ENCODE results near the gene PARVB. TPM values are rescaled to one million over a fixed set of nuclear protein-coding genes. Genes with fewer than 3 reads are reported as not detected.

Gene PARVB
- total and polyA plus RNA-seq, 10 of the 15 experiments (the other 5 are each of a cell fraction or from before 2014, with no cell fraction given), result 5.2 to 264 (median 76.0) TPM

GRCh38 chr22:44086271-44087088, 62.4 kb downstream of the PARVB start:
- ChIA-PET RAD21 (ENCODE audit: unreplicated experiment) (interaction anchor here (0.8 to 5.2 kb wide), 21 partner anchors 18 to 539 kb away, joined by 3 to 185 read pairs (median 5); partner anchors contain the start of genes PARVG and SAMM50), SMC1A (ENCODE audit: uncharacterized antibody, unreplicated experiment) (interaction anchor here (0.5 to 8.3 kb wide), 31 partner anchors 7 to 540 kb away, joined by 3 to 282 read pairs (median 4); partner anchors contain the start of genes PARVB and PARVG), POLR2A (interaction anchor here (1.0 to 2.4 kb wide), 4 partner anchors 49 to 93 kb away, joined by 3 to 10 read pairs (median 5); partner anchors contain the start of gene PARVB), CTCF (interaction anchor here (0.7 to 9.6 kb wide), 41 partner anchors 9 to 598 kb away, joined by 3 to 499 read pairs (median 4); partner anchors contain the start of gene PARVG)
- Histone ChIP-seq H2AFZ (ENCODE audit: control insufficient read depth, low read depth, low read length) (no peak overlapping the region), H3K27ac (ENCODE audit: control insufficient read depth, insufficient read depth) (no peak overlapping the region), H3K36me3 (ENCODE audit: control insufficient read depth in 2 of 2, insufficient read depth in 2 of 2, low read length in 1 of 2) (peaks cover 11 to 13% of the 10 kb centered on the region in 2 experiments), H3K4me2 (ENCODE audit: control insufficient read depth, insufficient read depth) (no peak overlapping the region), H3K4me3 (no peak overlapping the region), H4K20me1 (ENCODE audit: control insufficient read depth, insufficient read depth) (0 out of 2 replicates have a peak, but pooled peaks cover 4% of the 10 kb centered on the region), H3K79me2 (ENCODE audit: control insufficient read depth, insufficient read depth, low read length) (peaks cover 3% of the 10 kb centered on the region), H3K27me3 (replicated peaks in 1 of 2; ENCODE audit: control insufficient read depth in 2 of 2, insufficient read depth in 2 of 2, low read length in 1 of 2) (no peaks in the 10 kb centered on the region), H3K9ac (ENCODE audit: control insufficient read depth, insufficient read depth, low read length) (no peak overlapping the region), H3K9me3 (replicated peaks; ENCODE audit: control insufficient read depth, insufficient read depth, low read length) (no peaks in the 10 kb centered on the region; the same call in 2 of the 3 replicates), H3K4me1 (ENCODE audit: control insufficient read depth, insufficient read depth, low read length) (no peaks in the 10 kb centered on the region)
- DNase-seq (ENCODE audit: low read depth, low spot score), result no peak
- peak; percentile 65 for FAIRE-seq
- 86% methylated on average over 17 of the region's 17 CpGs for WGBS (ENCODE audit: insufficient coverage, insufficient replicate concordance, low lambda C conversion rate, missing lambda C conversion rate)
- BruUV-seq (replicated peaks), result no TSS peak
- no peak for TF ChIP-seq LARP7 (IDR thresholded peaks at IDR 0.05)
- no peak for TF ChIP-seq POLR2AphosphoS5 (IDR thresholded peaks at IDR 0.05; ENCODE audit: low read length)
- TF ChIP-seq MTA2 (IDR thresholded peaks at IDR 0.05; ENCODE audit: low read depth), result no peak
- TF ChIP-seq, protein P1, sequence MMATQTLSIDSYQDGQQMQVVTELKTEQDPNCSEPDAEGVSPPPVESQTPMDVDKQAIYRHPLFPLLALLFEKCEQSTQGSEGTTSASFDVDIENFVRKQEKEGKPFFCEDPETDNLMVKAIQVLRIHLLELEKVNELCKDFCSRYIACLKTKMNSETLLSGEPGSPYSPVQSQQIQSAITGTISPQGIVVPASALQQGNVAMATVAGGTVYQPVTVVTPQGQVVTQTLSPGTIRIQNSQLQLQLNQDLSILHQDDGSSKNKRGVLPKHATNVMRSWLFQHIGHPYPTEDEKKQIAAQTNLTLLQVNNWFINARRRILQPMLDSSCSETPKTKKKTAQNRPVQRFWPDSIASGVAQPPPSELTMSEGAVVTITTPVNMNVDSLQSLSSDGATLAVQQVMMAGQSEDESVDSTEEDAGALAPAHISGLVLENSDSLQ (IDR thresholded peaks at IDR 0.05), result no peak
- TF ChIP-seq BCLAF1 (IDR thresholded peaks at IDR 0.05), result no peak
- TF ChIP-seq SIX5 (IDR thresholded peaks at IDR 0.05; ENCODE audit: low read depth, low read length, severe bottlenecking), result no peak
- TF ChIP-seq ZNF24 (IDR thresholded peaks at IDR 0.05), result no peak
- TF ChIP-seq BMI1 (IDR thresholded peaks at IDR 0.05; ENCODE audit: borderline replicate concordance), result no peak
- TF ChIP-seq WRNIP1 (IDR thresholded peaks at IDR 0.05; ENCODE audit: borderline replicate concordance, low read depth, low read length), result no peak
- TF ChIP-seq TCF12 (IDR thresholded peaks at IDR 0.05; ENCODE audit: low read depth, low read length), result no peak
- no peak for TF ChIP-seq SPI1 (IDR thresholded peaks at IDR 0.05; ENCODE audit: borderline replicate concordance, insufficient read depth, low read depth, low read length)
- no peak for TF ChIP-seq CTCF (IDR thresholded peaks at IDR 0.05 in 2 of 3, conservative IDR thresholded peaks at IDR 0.05 in 1 of 3; ENCODE audit: control insufficient read depth in 2 of 3, extremely low read depth in 1 of 3, insufficient read depth in 1 of 3, low read depth in 3 of 3, low read length in 3 of 3)
- TF ChIP-seq SIN3A (IDR thresholded peaks at IDR 0.05; ENCODE audit: low read depth, low read length), result no peak
- TF ChIP-seq CREB1 (IDR thresholded peaks at IDR 0.05; ENCODE audit: low read depth), result no peak
- no peak for TF ChIP-seq POLR2A (IDR thresholded peaks at IDR 0.05; ENCODE audit: low read depth, low read length)
- intact Hi-C loops (cut with micrococcal nuclease; ENCODE audit: unreplicated experiment) (loop anchor here (10.0 kb wide), 1 partner anchor 478 kb away; no protein-coding TSS in a partner anchor), in situ Hi-C loops (cut with MboI) (loop anchor here (5.0 kb wide), 2 partner anchors 89 to 541 kb away; no protein-coding TSS in a partner anchor)
- no peak for ATAC-seq

Measured in GM12878 (cell line).